NCI-H345 (cell line): ENCODE results near the gene STAG1.
"Not testable (repeated sequence)": the region's sequence is repeated elsewhere in the genome, so short reads cannot be mapped to it uniquely, and the experiment has no call there.

ENCODE experiments used
- DNase-seq: peaks from one replicate; lab custom pipeline; 2025; lab: John Stamatoyannopoulos, UW

Gene STAG1

DNA sequence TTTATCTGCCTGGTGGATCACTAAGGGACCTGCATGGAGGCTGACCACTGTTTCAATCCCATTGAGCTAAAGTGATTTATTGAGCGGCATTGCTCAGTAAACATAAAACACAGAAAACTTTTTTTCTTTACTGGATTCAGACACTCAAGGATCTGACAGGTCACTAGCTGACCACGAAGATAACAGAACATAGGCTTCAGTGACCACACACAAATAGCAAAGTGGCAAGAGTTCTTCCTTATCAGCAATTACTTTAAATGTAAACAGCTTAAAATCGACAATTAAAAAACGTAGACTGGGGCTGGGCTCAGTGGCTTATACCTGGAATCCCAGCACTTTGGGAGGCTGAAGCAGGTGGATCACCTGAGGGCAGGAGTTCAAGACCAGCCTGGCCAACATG, 48.7 kb downstream of the STAG1 start:
- no peak for DNase-seq

DNA sequence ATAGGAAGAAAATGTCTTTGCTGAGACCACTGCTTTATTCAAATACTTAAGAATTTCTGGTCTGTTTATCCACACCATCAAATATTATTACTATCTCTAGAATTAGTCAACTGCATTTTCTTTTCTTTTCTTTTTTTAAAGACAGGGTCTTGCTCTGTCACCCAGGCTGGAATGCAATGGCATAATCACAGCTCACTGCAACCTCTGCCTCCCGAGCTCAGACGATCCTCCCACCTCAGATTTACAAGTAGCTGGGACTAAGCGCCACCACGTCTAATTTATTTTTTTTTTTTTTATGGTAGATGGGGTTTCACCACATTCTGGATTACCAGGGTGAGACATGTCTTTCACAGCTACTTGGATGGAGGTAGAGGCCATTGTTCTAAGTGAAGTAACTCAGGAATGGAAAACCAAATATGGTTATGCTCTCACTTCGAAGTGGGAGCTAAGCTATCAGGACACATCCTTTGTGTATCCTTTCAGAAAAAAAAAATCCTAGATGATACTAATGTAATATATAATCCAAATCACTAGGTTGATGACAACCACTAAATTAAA, 52.8 kb downstream of the STAG1 start:
- no peak for DNase-seq

DNA sequence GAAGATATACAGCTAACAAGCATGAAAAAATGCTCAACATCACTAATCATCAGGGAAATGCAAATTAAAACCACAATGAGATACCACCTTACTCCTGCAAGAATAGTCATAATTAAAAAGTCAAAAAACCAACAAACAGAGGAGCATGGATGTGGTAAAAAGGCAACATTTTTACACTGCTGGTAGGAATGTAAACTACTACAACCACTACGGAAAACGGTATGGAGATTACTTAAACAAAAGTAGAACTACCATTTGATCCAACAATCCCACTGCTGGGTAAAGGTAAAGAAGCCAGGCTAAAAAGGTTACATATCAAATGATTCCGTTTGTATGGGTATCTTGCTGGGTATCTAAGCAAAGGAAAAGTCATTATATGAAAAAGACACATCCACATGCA, 53.8 kb downstream of the STAG1 start:
- DNase-seq = no peak

- DNase-seq = no peak
These were observed 55.4 kb downstream of the STAG1 start for GRCh38 chr3:136696797-136697196.

DNA sequence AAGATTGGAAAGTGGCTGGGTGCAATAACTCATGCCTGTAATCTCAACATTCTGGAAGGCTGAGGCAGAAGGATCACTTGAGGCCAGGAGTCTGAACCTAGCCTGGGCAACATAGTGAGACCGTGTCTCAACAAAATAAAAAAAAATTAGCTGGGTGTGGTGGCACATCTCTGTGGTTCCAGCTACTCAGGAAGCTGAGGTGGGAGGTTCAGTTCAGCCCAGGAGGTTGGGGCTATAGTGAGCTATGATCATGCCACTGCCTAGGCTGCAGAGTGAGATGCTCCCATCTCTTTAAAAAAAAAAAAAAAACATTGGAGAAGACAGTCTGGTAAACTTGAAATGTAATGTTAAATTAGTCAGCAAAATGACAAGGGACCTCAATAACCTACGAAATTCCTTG, 57.9 kb downstream of the STAG1 start:
- no peak for DNase-seq

DNA sequence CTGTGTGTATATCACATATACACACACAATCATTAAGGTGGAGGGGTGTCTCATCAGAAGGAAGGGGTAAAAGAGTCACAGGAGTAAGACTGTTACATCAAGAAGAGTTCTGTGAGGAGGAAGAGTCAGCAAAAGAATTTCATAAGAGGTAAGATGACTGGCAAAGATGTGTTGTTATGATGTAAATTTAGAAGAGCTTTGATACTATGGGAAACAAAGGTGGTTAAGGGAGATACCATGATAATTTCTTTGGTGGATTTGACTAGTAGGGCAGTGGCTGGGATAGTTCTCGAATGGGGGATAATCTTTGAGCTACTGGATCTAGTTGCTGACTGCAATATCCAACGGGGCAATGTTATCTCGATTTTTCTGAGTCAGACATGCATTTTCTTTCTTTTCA, 61.6 kb downstream of the STAG1 start:
- no peak for DNase-seq

GRCh38 chr3:136685882-136686281, 66.3 kb downstream of the STAG1 start:
- DNase-seq = no peak

- DNase-seq = no peak
These were observed 69.4 kb downstream of the STAG1 start for GRCh38 chr3:136682740-136683312.

GRCh38 chr3:136678981-136679380, 73.2 kb downstream of the STAG1 start:
- DNase-seq = no peak

DNA sequence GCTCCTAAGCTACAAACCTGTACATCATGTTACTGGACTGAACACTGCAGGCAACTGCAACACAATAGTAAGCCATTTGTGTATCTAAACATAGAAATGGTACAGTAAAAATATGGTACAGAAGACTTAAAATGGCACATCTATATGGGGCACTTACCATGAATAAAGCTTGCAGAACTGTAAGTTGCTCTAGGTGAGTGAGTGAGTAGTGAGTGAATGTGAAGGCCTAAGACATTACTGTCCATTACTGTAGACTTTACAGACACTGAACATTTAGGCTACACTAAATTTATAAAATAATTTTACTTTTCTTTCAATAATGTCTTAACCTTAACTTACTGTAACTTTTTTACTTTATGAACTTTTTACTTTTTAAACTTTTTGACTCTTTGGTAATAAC, 76.2 kb downstream of the STAG1 start:
- DNase-seq = no peak

- DNase-seq = no peak
These were observed 76.9 kb downstream of the STAG1 start for GRCh38 chr3:136675150-136675858.

DNA sequence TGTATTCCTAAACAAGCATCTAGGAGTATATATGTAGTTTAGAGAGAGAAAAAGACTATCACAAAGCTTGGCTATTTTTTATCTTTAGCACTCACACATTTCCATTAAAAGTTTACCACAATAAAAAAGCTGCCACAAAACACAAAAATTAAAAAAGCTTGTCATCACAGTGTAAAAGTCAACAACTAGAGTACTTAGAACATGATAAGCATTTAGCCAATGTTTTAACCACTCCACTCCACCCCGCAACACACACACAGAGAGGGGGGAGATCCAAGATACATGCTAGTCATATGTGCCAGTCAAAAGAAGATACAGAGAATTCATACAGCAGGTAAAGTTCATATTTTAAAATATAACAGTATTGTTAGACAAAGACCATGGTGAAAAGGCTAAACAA, 79.7 kb downstream of the STAG1 start:
- no peak for DNase-seq

DNA sequence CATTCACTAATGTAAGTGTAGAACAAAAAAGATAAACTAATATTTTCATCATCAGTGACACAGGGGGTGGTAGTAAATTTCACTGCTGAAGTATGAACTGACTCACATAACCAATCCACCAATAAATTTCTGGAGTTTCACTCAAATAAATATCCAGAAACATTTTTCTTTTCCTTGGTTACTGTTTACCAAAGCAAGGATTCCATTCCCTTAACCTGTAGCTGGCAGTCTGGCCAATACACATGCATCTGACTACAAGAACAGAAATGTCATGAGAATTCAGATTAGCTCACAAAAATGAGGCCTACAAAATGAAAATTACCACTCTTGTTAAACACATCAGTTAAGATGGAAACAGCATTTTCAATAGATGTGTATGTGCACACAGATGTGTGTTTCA, 80.3 kb downstream of the STAG1 start:
- DNase-seq = no peak

GRCh38 chr3:136670166-136670565, 82.0 kb downstream of the STAG1 start:
- DNase-seq = no peak

DNA sequence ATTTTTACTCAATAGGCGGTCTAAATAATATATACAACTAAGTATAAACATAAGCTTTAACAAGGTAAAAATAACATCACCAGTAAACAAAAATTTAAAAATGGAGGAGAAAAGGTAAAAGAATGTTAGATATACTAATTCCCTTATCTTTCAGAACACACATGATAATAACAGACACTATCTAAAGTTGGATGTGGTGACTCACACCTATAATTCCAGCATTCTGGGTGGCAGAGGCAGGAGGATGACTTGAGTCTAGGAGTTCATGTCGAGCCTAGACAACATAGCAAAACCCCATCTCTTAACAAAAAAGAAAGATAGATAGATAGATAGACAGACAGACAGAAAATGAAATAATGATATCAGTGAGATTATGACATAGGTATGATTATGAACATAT, 85.1 kb downstream of the STAG1 start:
- DNase-seq = no peak

DNA sequence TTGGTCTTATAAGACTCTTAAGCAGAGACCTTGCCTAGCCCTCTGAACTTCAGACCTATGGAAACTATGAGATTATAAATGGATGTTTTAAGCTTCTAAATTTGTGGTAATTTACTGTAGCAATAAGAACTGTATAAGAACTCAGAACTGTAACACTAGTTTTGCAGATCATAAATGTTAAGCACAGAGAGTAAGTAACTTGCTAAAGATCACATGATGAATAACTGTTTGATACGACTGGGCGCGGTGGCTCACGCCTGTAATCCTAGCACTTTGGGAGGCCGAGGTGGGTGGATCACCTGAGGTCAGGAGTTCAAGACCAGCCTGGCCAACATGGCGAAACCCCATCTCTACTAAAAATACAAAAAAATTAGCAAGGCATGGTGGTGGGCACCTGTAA, 85.9 kb downstream of the STAG1 start:
- not testable (repeated sequence) for DNase-seq

DNA sequence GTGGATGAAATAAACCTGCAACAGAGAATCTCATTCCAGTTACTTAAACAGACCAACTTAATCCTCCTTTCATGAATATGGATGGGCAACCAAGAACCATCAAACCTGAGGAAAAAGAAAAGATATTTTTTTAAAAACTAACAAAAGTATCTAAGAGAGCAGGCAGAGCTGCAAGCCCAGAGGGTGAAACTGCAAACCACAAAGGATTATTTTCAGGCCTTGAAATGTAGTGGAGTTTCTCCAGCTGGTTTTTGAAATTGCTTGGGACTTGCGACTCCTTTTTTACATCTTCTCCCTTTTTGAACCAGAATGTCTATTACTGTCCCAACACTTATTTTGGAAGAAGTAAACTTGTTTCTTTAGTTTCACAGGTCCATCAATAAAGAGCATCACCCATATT, 87.4 kb downstream of the STAG1 start:
- DNase-seq = no peak

- DNase-seq = no peak
These were observed 90.9 kb downstream of the STAG1 start for GRCh38 chr3:136661282-136661681.

DNA sequence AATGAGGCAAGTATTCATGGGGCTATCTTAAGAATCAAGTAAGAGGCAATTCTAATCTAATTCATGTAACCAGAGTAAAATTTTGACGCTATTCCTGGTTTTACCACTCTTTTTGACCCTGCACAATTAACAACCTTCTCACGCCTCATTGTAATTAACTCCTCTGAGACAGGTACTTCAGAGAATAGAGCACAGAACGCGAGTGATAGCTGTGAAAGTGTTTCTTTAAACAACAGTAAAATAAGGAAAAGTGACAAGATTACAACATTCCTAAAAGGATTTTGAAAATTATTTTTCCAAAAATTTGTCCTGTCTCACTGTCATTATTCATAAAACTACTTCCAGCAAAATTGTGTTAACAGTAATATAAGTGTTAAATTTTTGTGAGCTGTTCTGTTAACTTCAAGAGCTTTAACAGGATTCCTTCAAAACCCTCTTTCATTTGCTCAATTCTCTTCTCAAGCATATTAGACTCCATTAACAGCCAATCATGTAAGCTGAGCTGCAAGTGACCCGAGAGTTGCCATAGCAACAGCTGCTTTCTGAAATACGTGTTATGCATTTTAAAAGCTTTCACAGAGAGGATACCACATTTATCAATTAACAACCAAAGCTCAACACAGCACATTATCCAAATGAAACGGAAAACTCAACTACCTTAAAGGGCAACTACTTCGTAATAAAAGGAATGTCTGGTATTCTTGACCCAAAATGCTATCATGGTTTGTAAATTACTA, 93.1 kb downstream of the STAG1 start:
- DNase-seq = no peak

- DNase-seq = no peak
These were observed 94.7 kb downstream of the STAG1 start for GRCh38 chr3:136657526-136657925.

- no peak for DNase-seq
These were observed 98.5 kb downstream of the STAG1 start for GRCh38 chr3:136653628-136654027.

DNA sequence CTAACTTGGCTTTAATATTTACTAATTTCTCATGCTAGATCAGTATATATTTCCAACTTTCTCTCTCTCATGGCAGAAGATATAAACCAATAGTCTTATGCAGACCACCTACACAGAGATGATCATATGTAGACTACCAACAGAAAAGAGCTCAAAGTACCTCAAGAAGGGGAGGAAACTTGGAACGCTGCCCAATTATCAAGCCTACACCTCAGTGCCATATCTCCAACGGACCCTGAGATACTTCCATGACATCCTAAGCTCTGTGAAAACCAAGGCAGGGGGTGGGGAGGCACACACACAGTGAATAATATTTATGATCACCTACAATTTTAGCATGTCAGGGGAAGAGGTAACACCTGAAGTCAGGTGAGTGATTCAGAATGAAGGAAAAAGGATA, 100.6 kb downstream of the STAG1 start:
- DNase-seq = no peak

GRCh38 chr3:136650461-136650860, 101.7 kb downstream of the STAG1 start:
- DNase-seq = no peak
